HEK293T (cell line): ENCODE data around the gene CS.

Experiments used
- BHLHE40 ChIP-seq: fragments of 450-650 bp; IDR thresholded peaks from 2 replicates; pipeline ENCODE4 v1.6.1; 2016; ENCODE audit warnings: mild to moderate bottlenecking, moderate library complexity, borderline replicate concordance
- FOXK2 ChIP-seq: fragments of 450-650 bp; IDR thresholded peaks from 2 replicates; pipeline ENCODE4 v1.6.1; 2016; ENCODE audit warnings: mild to moderate bottlenecking
- FOXM1 ChIP-seq: fragments of 450-650 bp; IDR thresholded peaks from 2 replicates; pipeline ENCODE4 v1.6.1; 2017; ENCODE audit warnings: mild to moderate bottlenecking, borderline replicate concordance
- HDGF ChIP-seq: fragments of 450-650 bp; IDR thresholded peaks from 2 replicates; pipeline ENCODE4 v1.6.1; 2017; ENCODE audit warnings: antibody characterized with exemption, borderline replicate concordance
- LEF1 ChIP-seq: fragments of 450-650 bp; IDR thresholded peaks from 2 replicates; pipeline ENCODE4 v1.6.1; 2017; ENCODE audit warnings: mild to moderate bottlenecking, borderline replicate concordance
- PKNOX1 ChIP-seq: fragments of 450-650 bp; IDR thresholded peaks from 2 replicates; pipeline ENCODE4 v1.6.1; 2016
- SP1 ChIP-seq: fragments of 450-650 bp; IDR thresholded peaks from 2 replicates; pipeline ENCODE4 v1.6.1; 2017
- SUZ12 ChIP-seq: fragments of 450-650 bp; IDR thresholded peaks from 2 replicates; pipeline ENCODE4 v1.6.1; 2016; ENCODE audit warnings: mild to moderate bottlenecking
- TARDBP ChIP-seq: fragments of 450-650 bp; IDR thresholded peaks from 2 replicates; pipeline ENCODE4 v1.6.1; 2016

GRCh38 chr12:56224954-56225353 lies 75.2 kb downstream of the CS start:
- TF ChIP-seq LEF1, result no peak
- TF ChIP-seq FOXM1, result no peak
- TF ChIP-seq SUZ12, result no peak
- TF ChIP-seq PKNOX1, result no peak
- TF ChIP-seq TARDBP, result no peak
- no peak for TF ChIP-seq FOXK2
- TF ChIP-seq BHLHE40, result no peak
- TF ChIP-seq SP1, result no peak
- no peak for TF ChIP-seq HDGF
